ENCODE measurements around the gene DNTT. TPM values are rescaled to one million over a fixed set of nuclear protein-coding genes. Genes with fewer than 3 reads are reported as not detected.

Gene DNTT
- total and polyA plus RNA-seq, 2 of the 13 experiments (the other 11 are each of a cell fraction or from before 2014, with no cell fraction given), result not detected

- no peak for TF ChIP-seq ZHX2 (IDR thresholded peaks at IDR 0.05; ENCODE audit: low read depth)
- TF ChIP-seq ZHX2 (CRISPR knock-in tag; IDR thresholded peaks at IDR 0.05; ENCODE audit: borderline replicate concordance), result no peak
- TF ChIP-seq KDM3A (CRISPR knock-in tag; IDR thresholded peaks at IDR 0.05; ENCODE audit: low read depth), result no peak
Measured at GRCh38 chr10:96319754-96320474, 15.7 kb downstream of the DNTT start (continued).

- Histone ChIP-seq H3K9ac (ENCODE audit: insufficient read depth, low read depth, low read length) (no peak overlapping the region), H3K79me2 (ENCODE audit: insufficient read depth, low read length) (no peaks in the 10 kb centered on the region), H3K9me3 (ENCODE audit: low read length) (no peaks in the 10 kb centered on the region), H3K27ac (ENCODE audit: extremely low read length, insufficient read depth, low read length) (no peak overlapping the region), H3K4me3 (replicated peaks in 1 of 3; ENCODE audit: insufficient read depth in 1 of 3, low read depth in 2 of 3, low read length in 3 of 3) (no peak overlapping the region), H3K36me3 (replicated peaks in 1 of 2; ENCODE audit: control insufficient read depth in 1 of 2, insufficient read depth in 2 of 2, low read length in 2 of 2) (no peaks in the 10 kb centered on the region), H2AFZ (ENCODE audit: low read length) (no peak overlapping the region), H3K27me3 (ENCODE audit: control insufficient read depth in 1 of 2, insufficient read depth in 2 of 2, low read length in 2 of 2) (peaks cover 0 to 8% of the 10 kb centered on the region in 2 experiments; a peak in 1 of 5 replicates), H4K20me1 (ENCODE audit: insufficient read depth, low read length) (no peaks in the 10 kb centered on the region), H3K4me2 (ENCODE audit: low read depth, low read length) (no peak overlapping the region), H3K4me1 (ENCODE audit: insufficient read depth, low read length) (no peaks in the 10 kb centered on the region)
- 38% methylated on average over 5 of the region's 5 CpGs for WGBS (ENCODE audit: low lambda C conversion rate)
- DNase-seq (ENCODE audit: low spot score) (no peak), ATAC-seq (no peak), FAIRE-seq (no peak)
- in situ Hi-C loops (cut with HindIII; ENCODE audit: extremely low pct_ligation_motif_present, low pct_unique_long_range_greater_than_20kb), result no loop called here
- intact Hi-C loops (cut with micrococcal nuclease; ENCODE audit: unreplicated experiment), result no loop called here
- POLR2A ChIA-PET, result no interaction called here
- CTCF ChIA-PET (ENCODE audit: low intra/inter-chr PET ratio, low total read pairs), result no interaction called here
- BruUV-seq (replicated peaks), result no TSS peak
- TF ChIP-seq GRHL1 (CRISPR knock-in tag; conservative IDR thresholded peaks at IDR 0.05) (no peak), HCFC1 (IDR thresholded peaks at IDR 0.05; ENCODE audit: low read depth, low read length) (no peak), ZNF33A (CRISPR knock-in tag; IDR thresholded peaks at IDR 0.05; ENCODE audit: borderline replicate concordance) (no peak), BRD4 (CRISPR knock-in tag; IDR thresholded peaks at IDR 0.05) (no peak), SNAPC2 (CRISPR knock-in tag; IDR thresholded peaks at IDR 0.05) (no peak), ZMYM2 (CRISPR knock-in tag; IDR thresholded peaks at IDR 0.05) (no peak), ZNF281 (CRISPR knock-in tag; IDR thresholded peaks at IDR 0.05; ENCODE audit: borderline replicate concordance) (no peak), ZNF12 (CRISPR knock-in tag; IDR thresholded peaks at IDR 0.05) (no peak), ZNF260 (CRISPR knock-in tag; IDR thresholded peaks at IDR 0.05; ENCODE audit: borderline replicate concordance, low read depth) (no peak), KLF11 (CRISPR knock-in tag; IDR thresholded peaks at IDR 0.05) (no peak)
Measured at GRCh38 chr10:96321822-96322221, 17.6 kb downstream of the DNTT start.
